ENCODE measurements around the gene METTL16. TPM values are rescaled to one million over a fixed set of nuclear protein-coding genes. Genes with fewer than 3 reads are reported as not detected.
"Not testable (repeated sequence)": the region's sequence is repeated elsewhere in the genome, so short reads cannot be mapped to it uniquely, and the experiment has no call there.

The METTL16 gene
- total RNA-seq, 1 experiment from 2014 or later: 28.6 TPM

DNA sequence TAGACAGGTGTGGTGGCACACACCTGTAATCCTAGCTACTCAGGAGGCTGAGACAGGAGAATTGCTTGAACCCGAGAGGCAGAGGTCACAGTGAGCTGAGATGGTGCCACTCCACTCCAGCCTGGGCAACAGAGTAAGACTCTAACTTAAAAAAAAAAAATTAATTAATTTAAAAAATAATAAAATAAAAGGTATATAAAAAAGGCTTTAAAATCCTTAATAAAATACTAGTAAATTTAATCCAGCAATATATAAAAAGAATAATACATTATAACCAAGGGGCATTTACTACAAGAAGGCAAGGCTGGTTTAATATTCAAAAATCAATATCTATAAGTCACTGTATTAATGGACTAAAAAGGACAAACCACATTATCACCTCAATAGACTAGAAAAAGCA, 66.0 kb downstream of the METTL16 start:
- intact Hi-C loops (cut with micrococcal nuclease; ENCODE audit: unreplicated experiment): no loop called here
- TF ChIP-seq CTCF (IDR thresholded peaks at IDR 0.05; ENCODE audit: unreplicated experiment): no peak
- Mint-ChIP-seq H3K4me3 (ENCODE audit: low read depth, unreplicated experiment) (no peak overlapping the region), H3K27me3 (ENCODE audit: unreplicated experiment) (no peaks in the 10 kb centered on the region), H3K4me1 (ENCODE audit: low read depth, unreplicated experiment) (no peaks in the 10 kb centered on the region), H3K36me3 (ENCODE audit: insufficient read depth, unreplicated experiment) (no peaks in the 10 kb centered on the region), H3K27ac (ENCODE audit: unreplicated experiment) (no peak overlapping the region), H3K9me3 (ENCODE audit: low read depth, unreplicated experiment) (no peaks in the 10 kb centered on the region)
- no TSS peak for BruUV-seq (replicated peaks)
- CTCF ChIA-PET: no interaction called here
- DNase-seq: no peak

DNA sequence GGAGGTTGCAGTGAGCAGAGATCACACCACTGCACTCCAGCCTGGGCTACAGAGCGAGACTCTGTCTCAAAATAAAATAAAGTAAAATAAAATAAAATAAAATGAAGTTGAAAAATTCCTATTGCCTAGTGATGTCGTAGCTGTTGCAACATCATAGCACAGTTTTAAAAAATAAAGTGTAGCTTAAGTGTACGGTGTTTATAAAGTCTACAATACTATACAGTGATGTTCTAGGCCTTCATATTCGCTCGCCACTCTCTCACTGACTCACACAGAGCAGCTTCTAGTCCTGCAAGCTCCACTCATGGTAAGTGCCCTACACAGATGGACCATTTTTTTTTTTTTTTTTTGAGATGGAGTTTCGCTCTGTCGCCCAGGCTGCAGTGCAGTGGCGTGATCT, 67.3 kb downstream of the METTL16 start:
- H3K4me3 Mint-ChIP-seq (ENCODE audit: low read depth, unreplicated experiment): no peak overlapping the region
- intact Hi-C loops (cut with micrococcal nuclease; ENCODE audit: unreplicated experiment): no loop called here
- H3K9me3 Mint-ChIP-seq (ENCODE audit: low read depth, unreplicated experiment): no peaks in the 10 kb centered on the region
- CTCF ChIA-PET: no interaction called here
- no TSS peak for BruUV-seq (replicated peaks)
- H3K27ac Mint-ChIP-seq (ENCODE audit: unreplicated experiment): no peak overlapping the region
- no peaks in the 10 kb centered on the region for H3K36me3 Mint-ChIP-seq (ENCODE audit: insufficient read depth, unreplicated experiment)
- DNase-seq: no peak
- no peak for TF ChIP-seq CTCF (IDR thresholded peaks at IDR 0.05; ENCODE audit: unreplicated experiment)
- H3K4me1 Mint-ChIP-seq (ENCODE audit: low read depth, unreplicated experiment): no peaks in the 10 kb centered on the region
- H3K27me3 Mint-ChIP-seq (ENCODE audit: unreplicated experiment): no peaks in the 10 kb centered on the region

- DNase-seq: no peak
- no TSS peak for BruUV-seq (replicated peaks)
- Mint-ChIP-seq H3K4me1 (ENCODE audit: low read depth, unreplicated experiment) (no peaks in the 10 kb centered on the region), H3K36me3 (ENCODE audit: insufficient read depth, unreplicated experiment) (no peaks in the 10 kb centered on the region), H3K27ac (ENCODE audit: unreplicated experiment) (no peak overlapping the region), H3K27me3 (ENCODE audit: unreplicated experiment) (no peaks in the 10 kb centered on the region), H3K4me3 (ENCODE audit: low read depth, unreplicated experiment) (no peak overlapping the region), H3K9me3 (ENCODE audit: low read depth, unreplicated experiment) (no peaks in the 10 kb centered on the region)
- CTCF ChIA-PET: interaction anchor here (0.9 kb wide), 1 partner anchor 60 kb away, joined by 4 read pairs; no protein-coding TSS in a partner anchor
- TF ChIP-seq CTCF (IDR thresholded peaks at IDR 0.05; ENCODE audit: unreplicated experiment): no peak
- intact Hi-C loops (cut with micrococcal nuclease; ENCODE audit: unreplicated experiment): no loop called here
Measured at GRCh38 chr17:2442166-2442565, 69.5 kb downstream of the METTL16 start.

DNA sequence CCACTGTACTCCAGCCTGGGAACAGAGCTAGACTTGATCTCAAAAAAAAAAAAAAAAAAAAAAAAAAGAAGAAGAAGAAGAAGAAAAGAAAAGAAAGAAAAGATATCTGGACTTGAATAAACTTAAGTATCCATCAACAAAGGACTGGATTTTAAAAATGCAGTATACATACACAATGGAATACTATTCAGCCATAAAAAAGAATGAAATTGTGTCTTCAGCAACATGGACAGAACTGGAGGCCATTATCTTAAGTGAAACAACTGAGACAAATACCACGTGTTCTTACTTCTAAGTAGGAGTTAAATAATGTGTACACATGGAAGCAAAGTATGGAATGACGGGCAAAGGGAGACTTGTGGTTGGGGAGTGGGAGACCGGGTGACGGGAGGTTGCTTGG, 70.8 kb downstream of the METTL16 start:
- Mint-ChIP-seq H3K36me3 (ENCODE audit: insufficient read depth, unreplicated experiment) (peaks cover 7% of the 10 kb centered on the region), H3K9me3 (ENCODE audit: low read depth, unreplicated experiment) (no peaks in the 10 kb centered on the region), H3K4me3 (ENCODE audit: low read depth, unreplicated experiment) (no peak overlapping the region), H3K27me3 (ENCODE audit: unreplicated experiment) (no peaks in the 10 kb centered on the region), H3K27ac (ENCODE audit: unreplicated experiment) (no peak overlapping the region), H3K4me1 (ENCODE audit: low read depth, unreplicated experiment) (no peaks in the 10 kb centered on the region)
- no peak for DNase-seq
- CTCF ChIA-PET: interaction anchor here (0.7 kb wide), 1 partner anchor 593 kb away, joined by 7 read pairs; no protein-coding TSS in a partner anchor
- TF ChIP-seq CTCF (IDR thresholded peaks at IDR 0.05; ENCODE audit: unreplicated experiment): no peak
- intact Hi-C loops (cut with micrococcal nuclease; ENCODE audit: unreplicated experiment): no loop called here
- BruUV-seq (replicated peaks): no TSS peak

DNA sequence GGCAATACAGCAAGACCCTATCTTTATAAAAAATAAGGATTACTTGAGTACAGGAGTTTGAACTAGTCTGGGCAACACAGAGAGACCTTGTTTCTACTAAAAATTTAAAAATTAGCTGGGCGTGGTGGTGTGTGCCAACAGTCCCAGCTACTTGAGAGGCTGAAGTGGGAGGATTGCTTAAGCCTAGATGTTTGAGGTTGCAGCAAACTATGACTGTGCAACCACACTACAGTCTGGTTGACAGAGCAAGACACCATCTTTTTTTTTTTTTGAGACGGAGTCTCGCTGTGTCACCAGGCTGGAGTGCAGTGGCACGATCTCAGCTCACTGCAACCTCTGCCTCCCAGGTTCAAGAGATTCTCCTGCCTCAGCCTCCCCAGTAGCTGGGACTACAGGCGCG, 71.7 kb downstream of the METTL16 start:
- BruUV-seq (replicated peaks); intact Hi-C loops (cut with micrococcal nuclease; ENCODE audit: unreplicated experiment); H3K27ac Mint-ChIP-seq (ENCODE audit: unreplicated experiment); H3K9me3 Mint-ChIP-seq (ENCODE audit: low read depth, unreplicated experiment); DNase-seq; H3K4me3 Mint-ChIP-seq (ENCODE audit: low read depth, unreplicated experiment); H3K27me3 Mint-ChIP-seq (ENCODE audit: unreplicated experiment); H3K36me3 Mint-ChIP-seq (ENCODE audit: insufficient read depth, unreplicated experiment); CTCF ChIA-PET; H3K4me1 Mint-ChIP-seq (ENCODE audit: low read depth, unreplicated experiment): not testable (repeated sequence)
